Body of pancreas (tissue), 4 donors: ENCODE measurements around the gene KCND2.

Source experiments
- POLR2A ChIP-seq, 3 donors: fragments of 450-650 bp; IDR thresholded peaks; one replicate each; pipeline ENCODE4 v1.6.1; 2016; ENCODE audit warnings: antibody characterized with exemption in 3 of 3, mild to moderate bottlenecking in 2 of 3
- TF ChIP-seq, protein P1 (sequence below), 7 experiments: fragments of 450-650 bp in 4 of 7; fragments of 200-600 bp in 3 of 7; sonication (generic) in 3 of 7; IDR thresholded peaks; one replicate each; pipeline ENCODE4 v1.5.1; 2016 to 2019; ENCODE audit warnings: antibody characterized with exemption in 7 of 7

DNA sequence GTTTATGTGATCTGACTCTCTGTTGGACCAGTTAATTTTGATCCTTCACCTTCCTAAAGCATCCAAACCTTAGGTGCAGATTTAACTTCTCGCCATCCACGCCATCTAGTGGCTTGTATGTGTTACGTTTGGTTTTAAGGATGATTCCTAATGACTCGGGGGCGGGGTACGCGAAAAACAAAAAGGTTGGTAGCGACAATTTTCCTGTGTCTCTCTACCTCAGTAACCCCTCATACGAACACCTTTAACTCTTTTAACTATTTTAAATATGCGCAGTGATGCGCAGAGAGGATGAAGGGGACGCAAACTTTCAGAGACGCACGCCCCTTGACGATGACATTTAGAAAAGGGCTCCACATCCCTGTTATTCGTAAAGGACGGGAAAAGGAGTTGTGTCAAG, 714 bp upstream of the KCND2 start:
- TF ChIP-seq, protein P1, sequence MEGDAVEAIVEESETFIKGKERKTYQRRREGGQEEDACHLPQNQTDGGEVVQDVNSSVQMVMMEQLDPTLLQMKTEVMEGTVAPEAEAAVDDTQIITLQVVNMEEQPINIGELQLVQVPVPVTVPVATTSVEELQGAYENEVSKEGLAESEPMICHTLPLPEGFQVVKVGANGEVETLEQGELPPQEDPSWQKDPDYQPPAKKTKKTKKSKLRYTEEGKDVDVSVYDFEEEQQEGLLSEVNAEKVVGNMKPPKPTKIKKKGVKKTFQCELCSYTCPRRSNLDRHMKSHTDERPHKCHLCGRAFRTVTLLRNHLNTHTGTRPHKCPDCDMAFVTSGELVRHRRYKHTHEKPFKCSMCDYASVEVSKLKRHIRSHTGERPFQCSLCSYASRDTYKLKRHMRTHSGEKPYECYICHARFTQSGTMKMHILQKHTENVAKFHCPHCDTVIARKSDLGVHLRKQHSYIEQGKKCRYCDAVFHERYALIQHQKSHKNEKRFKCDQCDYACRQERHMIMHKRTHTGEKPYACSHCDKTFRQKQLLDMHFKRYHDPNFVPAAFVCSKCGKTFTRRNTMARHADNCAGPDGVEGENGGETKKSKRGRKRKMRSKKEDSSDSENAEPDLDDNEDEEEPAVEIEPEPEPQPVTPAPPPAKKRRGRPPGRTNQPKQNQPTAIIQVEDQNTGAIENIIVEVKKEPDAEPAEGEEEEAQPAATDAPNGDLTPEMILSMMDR (IDR thresholded peaks at IDR 0.05): peak; percentile 18 to 59 (median 54)
- no peak for TF ChIP-seq POLR2A (IDR thresholded peaks at IDR 0.05)
